ENCODE data around the gene HPSE2. TPM values are rescaled to one million over a fixed set of nuclear protein-coding genes. Genes with fewer than 3 reads are reported as not detected.

Gene HPSE2
- total and polyA plus RNA-seq, 2 of the 8 experiments (the other 6 are each of a cell fraction or from before 2014, with no cell fraction given) = 0.41 to 0.58 TPM

- Histone ChIP-seq H3K27ac (ENCODE audit: low read depth, low read length) (no peak overlapping the region), H3K4ac (replicated peaks; ENCODE audit: insufficient read length, low read depth, low read length) (no peak overlapping the region), H2BK12ac (ENCODE audit: low read depth, low read length) (no peak overlapping the region), H3K23me2 (ENCODE audit: low read depth, low read length) (no peaks in the 10 kb centered on the region), H2BK15ac (ENCODE audit: low read length) (no peak overlapping the region), H3K79me2 (ENCODE audit: control insufficient read depth in 1 of 2, insufficient read depth in 2 of 2, low read length in 2 of 2) (no peaks in the 10 kb centered on the region), H3K36me3 (ENCODE audit: control insufficient read depth in 2 of 4, insufficient read depth in 4 of 4, low read length in 3 of 4) (no peaks in the 10 kb centered on the region; a peak in 1 of 8 replicates), H3K4me2 (ENCODE audit: insufficient read depth in 1 of 2, low read depth in 2 of 2, low read length in 2 of 2) (no peak overlapping the region), H4K5ac (ENCODE audit: insufficient read length, low read depth, low read length) (no peak overlapping the region), H3K9me3 (ENCODE audit: insufficient read depth in 2 of 2, low read depth in 1 of 2, low read length in 1 of 2) (no peaks in the 10 kb centered on the region; a peak in 1 of 4 replicates), H3K56ac (replicated peaks; ENCODE audit: insufficient read length, low read depth, low read length) (no peak overlapping the region), H3K23ac (ENCODE audit: insufficient read length) (no peak overlapping the region), H2BK20ac (ENCODE audit: low read length) (no peak overlapping the region), H2BK120ac (replicated peaks; ENCODE audit: low read depth, low read length) (no peak overlapping the region), H3K79me1 (ENCODE audit: low read depth, low read length) (no peaks in the 10 kb centered on the region), H3K4me1 (replicated peaks in 1 of 4; ENCODE audit: control insufficient read depth in 3 of 4, insufficient read depth in 4 of 4, low read length in 3 of 4) (no peaks in the 10 kb centered on the region), H3K18ac (ENCODE audit: extremely low read depth, low read length) (no peak overlapping the region), H3K14ac (ENCODE audit: insufficient read length) (no peak overlapping the region), H4K8ac (ENCODE audit: extremely low read depth, insufficient read depth, low read length) (no peak overlapping the region), H3K9ac (replicated peaks in 1 of 4; ENCODE audit: extremely low read depth in 1 of 4, low read depth in 3 of 4, low read length in 3 of 4) (no peak overlapping the region), H2AK5ac (ENCODE audit: low read depth, low read length) (no peak overlapping the region), H4K91ac (replicated peaks; ENCODE audit: insufficient read length, low read length) (no peak overlapping the region), H2AFZ (ENCODE audit: low read length) (no peak overlapping the region), H3K27me3 (replicated peaks in 1 of 4; ENCODE audit: control insufficient read depth in 3 of 4, extremely low read depth in 1 of 4, insufficient read depth in 3 of 4, low read length in 3 of 4) (no peaks in the 10 kb centered on the region), H4K20me1 (replicated peaks in 1 of 2; ENCODE audit: control insufficient read depth in 1 of 2, insufficient read depth in 2 of 2, low read length in 2 of 2) (no peaks in the 10 kb centered on the region), H2BK5ac (ENCODE audit: low read depth, low read length) (no peak overlapping the region), H3K4me3 (ENCODE audit: extremely low read depth in 1 of 4, insufficient read depth in 2 of 4, low read depth in 3 of 4, low read length in 4 of 4) (no peak overlapping the region)
- no peak for DNase-seq (ENCODE audit: low read depth in 1 of 2, low spot score in 2 of 2)
- TF ChIP-seq FOSL1 (IDR thresholded peaks at IDR 0.05; ENCODE audit: insufficient read depth, low read depth, low read length) (no peak), ASH2L (IDR thresholded peaks at IDR 0.05; ENCODE audit: low read length) (no peak), SIRT6 (IDR thresholded peaks at IDR 0.05; ENCODE audit: low read length) (no peak), SP4 (IDR thresholded peaks at IDR 0.05; ENCODE audit: low read length) (no peak), TBP (IDR thresholded peaks at IDR 0.05; ENCODE audit: low read depth, low read length) (no peak), EP300 (IDR thresholded peaks at IDR 0.05; ENCODE audit: borderline replicate concordance in 1 of 2, low read depth in 2 of 2, low read length in 2 of 2) (no peak)
- POLR2A ChIA-PET (ENCODE audit: partially characterized antibody) = no interaction called here
- no peak for FAIRE-seq
- CTCF ChIA-PET (ENCODE audit: partially characterized antibody) = no interaction called here
Measured at GRCh38 chr10:98602224-98602623, 633.4 kb downstream of the HPSE2 start.

Measured in H1 (cell line).